ENCODE results near the gene CMTM8.
A peak's percentile ranks its signal among the peaks of the same experiment; 100 is the strongest.

The CMTM8 gene

GRCh38 chr3:32281570-32282106 lies 43.2 kb downstream of the CMTM8 start:
- no peak for DNase-seq

DNA sequence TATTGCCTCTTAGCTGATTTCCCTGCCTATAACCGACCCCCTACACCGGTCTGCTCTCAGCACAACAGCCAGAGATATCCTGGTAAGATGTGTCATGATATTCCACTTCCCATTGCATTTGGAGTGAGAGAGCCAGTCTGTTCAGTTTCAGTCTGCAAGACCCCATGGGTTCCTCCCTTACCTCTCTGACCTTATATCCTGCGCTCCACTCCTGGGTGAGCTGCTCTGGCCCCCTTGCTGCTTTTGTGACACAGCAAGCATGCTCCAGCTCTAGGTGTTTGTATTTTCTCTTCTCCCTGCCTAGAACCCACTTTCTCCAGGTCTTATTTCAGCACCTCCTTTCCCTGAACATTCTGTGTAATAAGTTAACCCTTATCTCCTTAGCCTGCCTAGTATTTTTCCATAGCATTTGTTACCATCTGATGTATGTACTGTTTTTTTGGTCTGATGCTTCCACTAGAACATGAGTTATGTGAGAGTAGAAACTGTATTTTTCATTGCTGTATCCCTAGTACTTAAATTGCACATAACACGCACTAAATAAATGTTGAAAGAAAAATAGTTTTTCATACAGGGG lies 44.2 kb downstream of the CMTM8 start:
- no peak for DNase-seq

DNA sequence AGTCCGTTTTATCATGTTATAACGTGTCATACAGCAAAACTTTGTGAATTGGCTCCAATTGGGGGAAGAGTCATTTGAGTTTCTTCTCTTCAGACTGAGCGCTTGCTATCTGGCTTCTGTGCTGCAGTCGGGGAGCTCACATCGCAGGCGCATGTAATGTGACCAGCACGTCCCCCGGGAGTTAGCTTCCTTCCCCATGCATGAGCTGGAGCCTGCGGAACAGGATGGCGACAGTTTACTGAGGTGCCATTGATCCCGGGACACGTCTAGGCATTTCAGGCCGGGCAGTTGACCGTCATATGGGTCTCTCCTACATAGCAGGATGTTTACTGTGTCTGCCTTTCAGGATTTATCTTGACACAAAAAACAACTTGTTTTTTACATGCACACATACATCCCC lies 44.8 kb downstream of the CMTM8 start:
- DNase-seq, result peak; percentile 19

DNA sequence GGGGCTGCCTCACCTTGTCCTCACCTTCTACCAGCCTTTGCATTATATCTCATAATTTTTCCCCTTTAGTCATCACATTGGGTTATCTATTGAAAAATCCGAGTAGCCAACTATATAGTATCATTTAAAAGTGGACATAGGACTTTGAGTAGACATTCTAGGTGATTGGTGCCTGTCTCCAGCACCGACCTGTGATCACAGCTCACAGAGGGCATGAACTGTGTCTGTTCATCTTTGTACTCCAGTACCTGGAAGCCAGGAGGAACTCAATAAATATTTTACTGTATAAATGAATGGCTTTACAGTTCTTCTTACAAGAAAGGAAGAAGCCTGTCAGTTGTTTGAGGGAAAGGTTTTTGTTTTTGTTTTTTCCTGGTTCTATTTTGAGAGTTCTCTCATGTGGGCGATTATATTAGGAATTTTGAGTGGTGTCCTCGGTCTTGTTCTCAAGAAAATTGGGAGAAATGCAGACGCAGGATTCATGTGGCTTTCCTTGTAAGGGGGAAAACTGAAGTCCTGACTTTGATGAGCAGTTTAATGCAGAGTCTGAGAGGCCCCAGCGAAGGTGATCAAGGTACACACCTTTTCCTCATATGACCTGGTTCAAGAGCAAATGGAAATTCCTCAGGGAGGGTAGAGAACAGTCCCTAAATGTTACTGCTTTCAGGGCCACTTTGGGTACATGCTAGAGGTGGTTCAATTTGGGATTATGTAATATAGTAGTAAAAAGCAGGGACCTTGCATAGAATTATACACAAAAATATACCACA lies 46.1 kb downstream of the CMTM8 start:
- no peak for DNase-seq

- no peak for DNase-seq
Observed at GRCh38 chr3:32285891-32286290, 47.4 kb downstream of the CMTM8 start.

DNA sequence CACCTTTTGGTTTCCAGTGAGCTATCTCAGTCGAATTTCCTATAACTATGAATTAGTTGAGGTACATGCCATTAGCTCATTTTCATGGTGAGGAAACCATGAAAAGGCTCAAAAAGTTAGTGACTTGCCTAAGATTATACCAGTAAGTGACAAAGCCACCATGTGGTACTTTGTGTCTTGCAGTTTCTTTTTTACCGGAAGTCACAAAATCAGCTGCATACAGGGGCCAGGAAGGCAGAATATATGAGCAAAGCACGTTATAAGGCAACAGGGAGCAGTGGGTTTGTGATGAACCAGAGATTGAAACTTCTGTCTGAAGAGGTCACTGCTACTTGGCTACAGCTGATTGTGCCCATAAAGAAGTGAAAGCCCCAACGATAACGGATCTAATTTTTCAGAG lies 50.3 kb downstream of the CMTM8 start:
- DNase-seq, result no peak

DNA sequence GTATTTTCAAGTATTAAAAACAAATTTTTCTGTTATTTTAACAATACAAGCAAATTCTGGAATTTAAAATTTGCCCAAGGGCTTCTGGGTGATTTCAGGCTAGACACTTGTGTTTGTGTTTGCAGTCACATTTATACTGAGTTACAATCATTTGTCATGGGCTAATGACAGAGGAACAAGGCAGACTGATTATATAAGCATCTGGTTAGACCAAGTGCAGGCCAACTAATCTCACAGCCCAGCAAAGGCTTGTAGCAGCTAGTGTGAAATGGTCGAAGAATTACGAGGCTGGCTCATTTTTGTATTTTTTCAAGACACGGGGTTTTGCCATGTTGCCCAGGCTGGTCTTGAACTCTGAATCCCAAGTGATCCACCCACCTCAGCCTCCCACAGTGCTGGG lies 52.1 kb downstream of the CMTM8 start:
- DNase-seq, result no peak

DNA sequence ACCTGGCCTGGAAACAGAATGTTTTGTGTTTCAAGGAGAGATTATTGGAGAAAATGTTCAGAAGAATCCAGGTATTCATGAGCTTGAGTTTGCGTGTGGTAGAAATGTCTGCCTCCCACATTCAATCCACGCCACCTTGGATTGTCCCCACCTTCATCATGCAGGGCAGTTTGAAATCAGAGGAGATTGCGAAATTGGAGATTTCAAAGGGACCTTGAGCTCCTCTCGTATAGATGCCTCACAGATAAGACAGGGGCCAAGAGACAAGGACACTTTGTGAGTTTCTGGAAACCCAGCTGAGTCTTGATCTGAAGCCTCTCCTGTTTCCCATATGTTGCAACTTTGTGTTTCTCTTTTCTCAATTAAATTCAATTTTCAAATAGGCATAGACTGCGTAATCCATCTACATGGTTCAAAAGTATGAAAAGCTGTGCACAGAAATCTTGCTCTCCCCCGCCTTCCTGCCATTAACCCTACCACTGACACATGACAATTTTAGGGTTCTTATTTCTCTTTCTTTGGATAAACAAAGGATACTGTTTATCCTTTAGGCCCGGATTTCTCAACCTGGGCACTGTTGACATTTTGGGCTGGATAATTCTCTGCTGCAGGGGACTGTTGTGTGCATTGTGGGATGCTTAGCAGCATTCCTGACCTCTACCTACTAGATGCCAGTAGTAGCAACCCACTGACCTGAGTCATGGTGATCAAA lies 53.8 kb downstream of the CMTM8 start:
- no peak for DNase-seq

DNA sequence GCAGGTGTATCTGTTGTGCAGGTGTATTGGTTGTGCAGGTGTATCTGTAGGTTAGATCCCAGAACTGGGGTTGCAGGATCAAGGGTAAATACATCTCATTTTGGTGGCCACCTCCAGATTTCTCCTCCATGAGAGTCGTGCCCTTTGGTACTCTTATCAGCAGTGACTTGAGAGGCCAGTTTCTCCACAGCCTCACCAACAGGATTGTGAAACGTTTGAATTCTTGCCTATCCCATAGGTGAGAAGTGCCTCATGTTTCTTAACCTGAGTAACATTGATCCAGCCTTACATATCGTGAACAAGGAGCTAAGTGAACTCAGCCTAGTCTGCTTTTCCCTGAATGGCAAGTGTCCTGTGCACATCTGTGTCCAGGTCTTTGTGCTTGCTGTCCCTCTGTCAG lies 55.4 kb downstream of the CMTM8 start:
- no peak for DNase-seq

DNA sequence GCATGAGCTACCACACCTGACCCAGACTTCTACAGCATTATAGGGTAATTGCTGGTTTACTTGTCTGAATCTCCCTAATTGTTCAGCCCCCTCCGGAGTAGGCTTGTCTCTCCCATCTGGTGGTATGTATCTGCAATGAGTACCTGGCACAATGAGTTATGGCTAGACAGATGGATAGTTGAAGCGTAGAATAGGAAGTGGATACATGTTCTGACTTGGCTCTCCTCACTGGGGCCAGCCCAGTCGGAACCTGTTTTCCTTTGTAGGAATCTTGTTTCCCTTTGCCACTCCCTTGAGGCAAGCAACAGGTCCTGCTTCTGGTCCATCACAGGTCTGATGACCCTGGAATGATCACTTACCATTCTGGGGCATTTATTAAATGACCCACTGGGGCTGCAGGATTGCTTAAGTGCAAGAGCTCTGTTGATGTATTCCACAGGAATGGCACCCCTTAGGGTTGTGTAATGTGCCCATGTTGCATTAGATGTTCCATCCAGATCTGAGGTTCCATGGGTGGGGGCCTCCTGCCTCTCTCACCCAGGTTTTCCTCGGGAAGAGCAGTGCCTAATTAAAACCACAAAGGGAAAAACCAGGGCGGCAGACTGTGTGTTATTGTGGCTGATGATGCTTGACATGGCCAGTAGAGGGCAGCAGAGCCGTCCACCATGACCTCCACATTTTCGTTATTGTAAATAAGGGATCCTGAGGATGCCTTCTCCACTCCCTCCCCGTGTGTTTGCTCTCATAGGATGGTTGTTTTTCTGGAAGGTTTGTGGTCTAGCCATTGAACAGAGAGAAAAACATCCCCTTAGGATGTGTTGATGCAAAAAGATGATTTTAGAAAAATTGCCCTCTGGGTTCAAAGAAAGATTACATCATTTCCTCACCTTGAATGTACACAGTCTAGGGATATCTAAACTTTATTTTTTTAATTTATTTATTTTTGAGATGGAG lies 58.0 kb downstream of the CMTM8 start:
- DNase-seq, result no peak

DNA sequence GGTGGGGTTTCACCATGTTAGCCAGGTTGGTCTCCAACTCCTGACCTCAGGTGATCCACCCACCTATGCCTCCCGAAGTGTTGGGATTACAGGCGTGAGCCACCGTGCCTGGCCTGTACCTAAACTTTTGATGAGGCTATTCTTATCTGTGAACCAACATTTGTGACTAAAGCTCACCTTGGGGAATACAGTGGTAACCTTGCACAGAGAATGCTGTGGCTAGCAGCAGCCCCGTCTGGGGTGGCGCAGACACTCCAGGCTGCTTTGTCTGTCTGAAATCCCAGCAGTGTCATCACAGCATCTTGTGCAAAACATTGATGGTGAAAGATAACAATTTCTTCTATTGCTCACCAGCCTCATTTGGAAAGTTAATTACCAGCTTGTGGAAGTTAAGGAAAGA lies 58.9 kb downstream of the CMTM8 start:
- DNase-seq, result no peak

GRCh38 chr3:32301426-32301825 lies 62.9 kb downstream of the CMTM8 start:
- no peak for DNase-seq

DNA sequence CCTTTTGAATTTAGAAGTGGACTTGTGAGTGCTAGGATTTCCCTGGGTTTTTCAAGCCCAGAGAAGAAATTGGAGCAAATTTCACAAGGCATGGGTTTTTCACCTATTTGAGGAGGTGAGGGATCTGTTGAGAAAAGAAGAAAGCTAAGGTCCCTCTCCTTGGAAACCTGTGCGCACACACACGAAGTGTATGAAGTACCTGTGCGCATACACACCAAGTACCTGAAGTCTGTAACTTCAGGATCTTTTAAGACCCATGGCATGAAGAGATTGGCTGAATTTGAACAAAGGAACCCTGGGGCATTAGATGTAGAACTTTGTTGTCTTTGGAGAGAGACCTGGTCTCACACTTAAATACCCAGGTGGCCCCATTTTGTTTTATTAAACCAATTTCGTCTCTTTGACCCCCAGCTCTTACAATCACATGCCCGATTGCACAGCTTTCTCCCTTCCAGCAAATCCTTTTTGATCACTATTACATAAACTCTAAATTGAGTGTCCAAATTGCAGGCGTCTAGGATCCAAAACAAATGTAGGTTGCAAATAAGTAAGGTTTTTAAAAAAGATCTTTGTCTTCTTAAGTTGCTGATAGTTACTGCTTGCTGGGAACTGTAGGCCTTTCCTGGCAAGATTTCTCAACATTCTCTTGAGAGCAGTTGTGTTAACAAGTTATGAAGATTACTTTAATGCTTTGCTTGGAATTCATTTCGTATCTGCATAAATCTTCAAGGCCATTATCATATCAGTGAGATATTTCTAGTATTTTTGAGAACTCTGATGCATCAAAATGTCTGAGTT lies 64.3 kb downstream of the CMTM8 start:
- no peak for DNase-seq

- DNase-seq, result no peak
Observed at GRCh38 chr3:32303399-32303747, 64.9 kb downstream of the CMTM8 start.

DNA sequence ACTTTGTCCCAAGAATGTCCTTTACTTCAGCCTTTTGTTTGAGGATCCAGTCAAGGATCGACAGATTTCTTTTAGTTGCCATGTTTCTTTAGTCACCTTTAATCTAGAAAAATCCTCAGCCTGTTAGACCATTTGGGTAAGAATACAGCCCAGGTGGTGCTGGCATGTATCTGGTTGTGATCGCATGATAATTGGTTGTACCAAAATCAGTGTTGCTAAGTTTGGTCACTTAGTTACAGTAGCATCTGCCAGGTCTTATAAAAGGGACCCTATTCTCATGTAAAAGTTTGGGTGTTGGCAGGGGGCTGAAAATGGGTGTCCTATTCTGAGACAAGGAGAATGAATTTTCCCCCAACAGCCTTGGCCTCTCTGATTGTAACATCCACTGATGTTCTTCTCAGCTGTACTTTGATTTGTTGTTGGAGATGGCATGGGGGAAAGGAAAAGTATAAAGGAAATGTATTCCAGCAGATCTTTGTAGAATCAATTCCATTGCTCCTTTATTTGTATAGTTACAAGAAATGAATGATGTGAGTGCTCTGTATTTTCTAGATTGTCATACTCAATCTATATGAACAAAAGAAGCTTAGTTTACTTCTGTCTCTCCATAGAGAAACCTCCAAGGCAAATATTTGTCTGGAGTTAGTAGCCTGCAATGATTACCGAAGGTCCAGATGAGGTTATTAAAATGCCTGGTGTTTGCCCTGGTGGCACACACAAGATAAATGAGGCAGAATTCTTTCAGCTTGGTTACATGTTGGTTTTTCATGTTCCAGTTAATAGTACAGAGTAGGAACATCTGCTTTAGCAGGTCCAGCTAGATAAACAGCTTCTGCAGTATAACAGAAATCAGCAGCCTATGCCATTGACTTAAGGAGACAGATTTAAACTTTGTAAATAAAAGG lies 65.7 kb downstream of the CMTM8 start:
- no peak for DNase-seq

- no peak for DNase-seq
Observed at GRCh38 chr3:32305361-32305876, 66.9 kb downstream of the CMTM8 start.

DNA sequence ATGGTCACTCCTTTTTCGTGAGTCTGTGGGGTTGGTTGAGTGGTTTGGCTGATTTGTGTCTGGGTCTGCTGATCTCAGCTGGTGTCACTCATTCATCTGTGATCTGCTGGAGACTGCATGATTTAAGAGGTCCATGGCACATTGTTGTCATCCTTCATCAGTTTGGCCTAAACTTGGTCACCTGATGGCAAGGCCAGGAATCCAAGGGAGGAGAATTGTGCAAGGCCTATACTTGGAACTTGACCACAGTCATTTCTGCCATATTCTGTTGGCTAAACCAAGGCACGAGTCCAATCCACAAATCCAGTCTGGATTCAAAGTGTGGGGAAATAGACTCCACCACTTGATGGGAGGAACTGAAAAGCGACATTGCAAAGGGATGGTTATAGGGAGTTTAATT lies 67.6 kb downstream of the CMTM8 start:
- DNase-seq, result no peak

GRCh38 chr3:32307591-32307990 lies 69.1 kb downstream of the CMTM8 start:
- no peak for DNase-seq

DNA sequence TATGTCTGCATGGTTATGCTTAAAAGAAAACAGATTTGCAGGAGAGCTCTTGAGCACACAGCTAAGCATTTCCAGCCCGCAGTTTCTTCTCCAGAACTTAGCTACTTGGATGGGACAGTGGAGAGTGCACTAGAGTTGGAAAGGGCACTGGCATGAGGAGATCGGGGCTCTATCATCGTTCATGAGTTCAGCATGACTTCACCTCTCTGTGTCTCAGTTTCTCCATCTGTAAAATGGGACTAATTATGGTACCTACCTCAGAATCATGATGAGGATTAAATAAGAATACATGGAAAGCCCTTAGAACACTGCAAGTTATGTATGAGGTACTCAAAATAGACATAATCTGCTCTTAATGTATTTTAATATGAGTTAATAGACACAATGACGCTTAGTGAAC lies 69.9 kb downstream of the CMTM8 start:
- DNase-seq, result no peak

GRCh38 chr3:32309654-32310242 lies 71.3 kb downstream of the CMTM8 start:
- no peak for DNase-seq

Measured in NCI-H2107 (cell line).